Stimulated activated CD4-positive, alpha-beta T cell treated with anti-CD3 and anti-CD28 coated beads, Interleukin-4, amount 100 ng/mL, for 4 hours (primary cell): ENCODE data around the gene HSD3B1.
"Not testable (repeated sequence)": the region's sequence is repeated elsewhere in the genome, so short reads cannot be mapped to it uniquely, and the experiment has no call there.

Experiments
- DNase-seq, 2 experiments: peaks; one replicate each; pipeline ENCODE4 v3.0.0-alpha.2; 2020

The HSD3B1 gene

DNA sequence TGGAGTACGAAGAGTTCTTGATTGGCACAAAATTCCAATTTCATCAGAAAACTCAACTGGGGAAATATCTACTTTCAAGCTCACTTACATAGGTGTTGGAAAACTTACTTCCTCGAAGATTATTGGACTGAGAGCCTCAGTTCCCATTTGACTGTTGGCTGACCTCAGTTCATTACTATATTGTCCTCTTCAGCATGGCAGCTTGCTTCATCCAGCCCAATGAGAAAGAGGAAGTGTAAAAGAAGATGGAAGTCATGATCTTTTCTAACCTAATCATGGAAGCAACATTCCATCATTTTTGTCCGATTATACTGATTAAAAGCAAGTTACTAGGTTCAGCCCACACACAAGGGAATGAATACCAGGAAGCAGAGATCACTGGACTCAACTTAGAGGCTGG is 49.4 kb downstream of the HSD3B1 start:
- DNase-seq = no peak

GRCh38 chr1:119560402-119560801 is 53.4 kb downstream of the HSD3B1 start:
- not testable (repeated sequence) for DNase-seq

DNA sequence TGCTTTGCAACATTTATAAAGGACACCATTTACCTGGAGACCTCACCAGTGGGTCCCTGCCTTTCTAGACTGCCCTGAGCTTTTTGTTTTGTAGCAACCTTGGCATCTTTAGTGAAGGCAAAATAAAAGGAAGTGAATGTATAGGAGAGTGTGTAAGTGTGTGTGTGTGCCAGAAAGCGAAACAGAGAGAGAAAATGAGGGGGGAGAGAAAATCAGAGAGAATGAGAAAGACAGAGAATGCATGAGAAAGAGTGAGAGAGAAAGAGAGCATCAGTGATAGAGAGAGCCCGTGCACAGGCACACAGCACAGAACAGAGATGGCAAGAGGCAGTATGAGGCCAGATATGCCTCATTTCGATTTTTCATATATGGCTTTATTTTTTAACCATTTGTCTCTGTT is 57.5 kb downstream of the HSD3B1 start:
- no peak for DNase-seq
